GM12878 (cell line): Measurements from ENCODE around the gene PPP1R7. TPM values are rescaled to one million over a fixed set of nuclear protein-coding genes. Genes with fewer than 3 reads are reported as not detected.

Experiments used
- ATAC-seq: fragments of 200-7000 bp; cut with Tn5 transposase; 3 replicates; pipeline ENCODE4 v1.9.1; 2020; ENCODE audit warnings: mild to moderate bottlenecking, moderate library complexity
- BruUV-seq: library from RNA; stranded (reverse); fragments of 400-500 nt; replicated peaks from 2 replicates; lab custom pipeline; 2021; lab: Mats Ljungman, UMichigan
- CTCF ChIA-PET: fragments of 300-600 bp; sonication (Branson Sonifier 250); formaldehyde crosslinking; extraction: SDS; loops from one replicate; lab custom pipeline; 2021; ENCODE audit warnings: inconsistent platforms; lab: Yijun Ruan, JAX
- POLR2A ChIA-PET: fragments of 350-600 bp; formaldehyde crosslinking; extraction: SDS; loops from one replicate; lab custom pipeline; 2021; ENCODE audit warnings: inconsistent platforms; lab: Charles Lee
- RAD21 ChIA-PET: fragments of 300-600 bp; sonication (Branson Sonifier 250); formaldehyde crosslinking; loops from one replicate; lab custom pipeline; 2023; ENCODE audit warnings: antibody characterized with exemption; ENCODE audit not compliant: unreplicated experiment; lab: Charles Lee
- SMC1A ChIA-PET: fragments of 300-600 bp; sonication (Branson Sonifier 250); formaldehyde crosslinking; loops from one replicate; lab custom pipeline; 2023; ENCODE audit not compliant: unreplicated experiment, uncharacterized antibody; lab: Charles Lee
- DNase-seq: peaks from one replicate; pipeline ENCODE4 v3.0.0-alpha.2; 2011; ENCODE audit warnings: low read depth, low spot score
- FAIRE-seq: peaks from 3 replicates; lab custom pipeline; 2011; peaks lifted over from hg19 to GRCh38; lab: Jason Lieb, UNC
- H2AFZ ChIP-seq: 2 replicates; pipeline ENCODE4 v1.6.0; 2011; ENCODE audit warnings: low read depth, low read length, control low read depth; ENCODE audit not compliant: control insufficient read depth
- H3K27ac ChIP-seq: 2 replicates; pipeline ENCODE4 v1.5.1; 2011; ENCODE audit warnings: control low read depth; ENCODE audit not compliant: control insufficient read depth, insufficient read depth
- H3K27me3 ChIP-seq, 2 experiments: replicated peaks in 1 of 2; 2 replicates each; pipeline versions ENCODE4 v1.6.0 to v1.6.1; 2011; ENCODE audit warnings: low read length in 1 of 2; ENCODE audit not compliant: control insufficient read depth in 2 of 2, insufficient read depth in 2 of 2
- H3K36me3 ChIP-seq, 2 experiments: 2 replicates each; pipeline ENCODE4 v1.5.1; 2011; ENCODE audit warnings: low read length in 1 of 2; ENCODE audit not compliant: control insufficient read depth in 2 of 2, insufficient read depth in 2 of 2
- H3K4me1 ChIP-seq: 2 replicates; pipeline ENCODE4 v1.6.1; 2011; ENCODE audit warnings: mild to moderate bottlenecking, low read length, moderate library complexity, mixed read lengths; ENCODE audit not compliant: control insufficient read depth, insufficient read depth
- H3K4me2 ChIP-seq: 2 replicates; pipeline ENCODE4 v1.6.0; 2011; ENCODE audit warnings: control low read depth; ENCODE audit not compliant: control insufficient read depth, insufficient read depth
- H3K4me3 ChIP-seq: fragments of 200-600 bp; sonication (generic); 2 replicates; pipeline ENCODE4 v1.5.1; 2016
- H3K79me2 ChIP-seq: 2 replicates; pipeline ENCODE4 v1.6.0; 2011; ENCODE audit warnings: low read length; ENCODE audit not compliant: control insufficient read depth, insufficient read depth
- H3K9ac ChIP-seq: 2 replicates; pipeline ENCODE4 v1.8.0; 2011; ENCODE audit warnings: low read length, control low read depth, mixed read lengths; ENCODE audit not compliant: control insufficient read depth, insufficient read depth
- H3K9me3 ChIP-seq: replicated peaks from 3 replicates; pipeline ENCODE4 v1.5.1; 2011; ENCODE audit warnings: mild to moderate bottlenecking, low read length; ENCODE audit not compliant: control insufficient read depth, insufficient read depth
- H4K20me1 ChIP-seq: 2 replicates; pipeline ENCODE4 v1.6.0; 2011; ENCODE audit not compliant: control insufficient read depth, insufficient read depth
- CEBPB ChIP-seq, 2 experiments: fragments of 150-350 bp in 1 of 2; IDR thresholded peaks; 2 replicates each; pipeline ENCODE4 v1.6.1; 2012 to 2014; ENCODE audit warnings: low read depth in 2 of 2, low read length in 2 of 2, borderline replicate concordance in 1 of 2, inconsistent platforms in 1 of 2
- EP300 ChIP-seq, 2 experiments: fragments of 150-350 bp in 1 of 2; IDR thresholded peaks; 2 replicates each; pipeline ENCODE4 v1.6.1; 2011 to 2012; ENCODE audit warnings: low read depth in 2 of 2, low read length in 2 of 2, borderline replicate concordance in 1 of 2, improper control_type of control experiment in 1 of 2, inconsistent platforms in 1 of 2; ENCODE audit not compliant: control insufficient read depth in 1 of 2
- NRF1 ChIP-seq: conservative IDR thresholded peaks from 2 replicates; pipeline ENCODE4 v1.6.1; 2011; ENCODE audit warnings: mild to moderate bottlenecking, low read depth, low read length, improper control_type of control experiment
- RCOR1 ChIP-seq: conservative IDR thresholded peaks from 2 replicates; pipeline ENCODE4 v1.6.1; 2012; ENCODE audit warnings: low read depth, low read length, improper control_type of control experiment
- SMC3 ChIP-seq: IDR thresholded peaks from 2 replicates; pipeline ENCODE4 v1.6.1; 2011; ENCODE audit warnings: low read length, improper control_type of control experiment, borderline replicate concordance
- WGBS: methylation state at CpG from one replicate; pipeline ENCODE4 v1.1.6; 2016; ENCODE audit warnings: low lambda C conversion rate; ENCODE audit not compliant: insufficient replicate concordance, insufficient coverage; ENCODE audit errors: missing lambda C conversion rate; 5-methylcytosine and 5-hydroxymethylcytosine counted together
- in situ Hi-C: fragments of 300-500 bp; cut with MboI; formaldehyde crosslinking; loops from 9 replicates; pipeline ENCODE4 v1.14.3; 2018; ENCODE audit warnings: mixed read lengths
- intact Hi-C: fragments of 100-400 bp; cut with micrococcal nuclease; formaldehyde crosslinking; loops from one replicate; pipeline ENCODE4 v1.14.2; 2022; ENCODE audit not compliant: unreplicated experiment
- polyA plus RNA-seq, 11 experiments: library from polyadenylated mRNA; depleted of rRNA in 4 of 11; unstranded in 6 of 11; stranded (reverse) in 5 of 11; fragments of >200 nt; fragmentation: Nextera tagmentation in 4 of 11; fragmentation: Illumina TruSeq in 1 of 11; extraction: Ambion mirVana in 4 of 11; extraction: Trizol in 1 of 11; gene quantifications; 1 replicate in 1 of 11; 2 replicates in 10 of 11; pipeline versions ENCODE4 v1.2.1 to v1.2.3, GENCODE V29; 2011 to 2016; ENCODE audit warnings: inconsistent platforms in 2 of 11, missing spikeins in 2 of 11, low read depth in 1 of 11
- total RNA-seq, 4 experiments: library from RNA; depleted of rRNA in 3 of 4; stranded (reverse); fragments of >200 nt in 3 of 4; fragmentation: Illumina TruSeq in 1 of 4; extraction: Trizol in 1 of 4; gene quantifications; 2 replicates each; pipeline versions ENCODE4 v1.2.1 to v1.2.3, GENCODE V29; 2013 to 2021
- TF ChIP-seq, protein P1 (sequence below): fragments of 450-650 bp; IDR thresholded peaks from 2 replicates; pipeline ENCODE4 v1.6.1; 2017; ENCODE audit warnings: mild to moderate bottlenecking, moderate library complexity
- TF ChIP-seq, protein P2 (sequence below): IDR thresholded peaks from 2 replicates; pipeline ENCODE4 v1.6.1; 2011; ENCODE audit warnings: mild to moderate bottlenecking, low read depth, low read length, moderate library complexity; ENCODE audit not compliant: insufficient replicate concordance
- TF ChIP-seq, protein P3 (sequence below): fragments of 450-650 bp; formaldehyde crosslinking; IDR thresholded peaks from 2 replicates; pipeline ENCODE4 v1.5.0; 2022; ENCODE audit warnings: mild to moderate bottlenecking, missing genetic modification characterization

Gene PPP1R7
- total and polyA plus RNA-seq, 10 of the 15 experiments (the other 5 are each of a cell fraction or from before 2014, with no cell fraction given) = 78.5 to 174 (median 93.7) TPM

DNA sequence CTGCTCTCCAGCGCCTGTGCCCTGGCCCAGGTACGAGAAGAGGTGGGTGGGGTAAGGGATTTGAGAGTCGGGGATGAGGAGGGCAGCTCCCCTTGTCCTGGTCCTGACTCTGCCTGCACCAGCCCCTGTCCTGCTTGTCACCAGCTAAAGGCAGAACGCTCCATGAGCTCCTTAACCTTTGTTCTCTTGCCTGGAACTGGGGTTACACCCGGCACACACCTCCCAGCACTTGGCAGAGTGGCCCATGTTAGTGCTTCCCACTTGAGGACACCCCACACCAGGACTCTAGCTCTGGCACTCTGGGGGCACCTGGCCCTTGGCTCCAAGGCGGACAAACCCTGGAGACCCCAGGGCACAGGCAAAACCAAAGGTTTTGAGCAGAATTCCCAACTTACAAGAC, 57.4 kb downstream of the PPP1R7 start (continued):
- no peak for TF ChIP-seq NRF1
- TF ChIP-seq, protein P1, sequence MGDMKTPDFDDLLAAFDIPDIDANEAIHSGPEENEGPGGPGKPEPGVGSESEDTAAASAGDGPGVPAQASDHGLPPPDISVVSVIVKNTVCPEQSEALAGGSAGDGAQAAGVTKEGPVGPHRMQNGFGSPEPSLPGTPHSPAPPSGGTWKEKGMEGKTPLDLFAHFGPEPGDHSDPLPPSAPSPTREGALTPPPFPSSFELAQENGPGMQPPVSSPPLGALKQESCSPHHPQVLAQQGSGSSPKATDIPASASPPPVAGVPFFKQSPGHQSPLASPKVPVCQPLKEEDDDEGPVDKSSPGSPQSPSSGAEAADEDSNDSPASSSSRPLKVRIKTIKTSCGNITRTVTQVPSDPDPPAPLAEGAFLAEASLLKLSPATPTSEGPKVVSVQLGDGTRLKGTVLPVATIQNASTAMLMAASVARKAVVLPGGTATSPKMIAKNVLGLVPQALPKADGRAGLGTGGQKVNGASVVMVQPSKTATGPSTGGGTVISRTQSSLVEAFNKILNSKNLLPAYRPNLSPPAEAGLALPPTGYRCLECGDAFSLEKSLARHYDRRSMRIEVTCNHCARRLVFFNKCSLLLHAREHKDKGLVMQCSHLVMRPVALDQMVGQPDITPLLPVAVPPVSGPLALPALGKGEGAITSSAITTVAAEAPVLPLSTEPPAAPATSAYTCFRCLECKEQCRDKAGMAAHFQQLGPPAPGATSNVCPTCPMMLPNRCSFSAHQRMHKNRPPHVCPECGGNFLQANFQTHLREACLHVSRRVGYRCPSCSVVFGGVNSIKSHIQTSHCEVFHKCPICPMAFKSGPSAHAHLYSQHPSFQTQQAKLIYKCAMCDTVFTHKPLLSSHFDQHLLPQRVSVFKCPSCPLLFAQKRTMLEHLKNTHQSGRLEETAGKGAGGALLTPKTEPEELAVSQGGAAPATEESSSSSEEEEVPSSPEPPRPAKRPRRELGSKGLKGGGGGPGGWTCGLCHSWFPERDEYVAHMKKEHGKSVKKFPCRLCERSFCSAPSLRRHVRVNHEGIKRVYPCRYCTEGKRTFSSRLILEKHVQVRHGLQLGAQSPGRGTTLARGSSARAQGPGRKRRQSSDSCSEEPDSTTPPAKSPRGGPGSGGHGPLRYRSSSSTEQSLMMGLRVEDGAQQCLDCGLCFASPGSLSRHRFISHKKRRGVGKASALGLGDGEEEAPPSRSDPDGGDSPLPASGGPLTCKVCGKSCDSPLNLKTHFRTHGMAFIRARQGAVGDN = no peak
- TF ChIP-seq EP300 (IDR thresholded peaks at IDR 0.05; ENCODE audit: borderline replicate concordance in 1 of 2, control insufficient read depth in 1 of 2, low read depth in 2 of 2, low read length in 2 of 2) = no peak

DNA sequence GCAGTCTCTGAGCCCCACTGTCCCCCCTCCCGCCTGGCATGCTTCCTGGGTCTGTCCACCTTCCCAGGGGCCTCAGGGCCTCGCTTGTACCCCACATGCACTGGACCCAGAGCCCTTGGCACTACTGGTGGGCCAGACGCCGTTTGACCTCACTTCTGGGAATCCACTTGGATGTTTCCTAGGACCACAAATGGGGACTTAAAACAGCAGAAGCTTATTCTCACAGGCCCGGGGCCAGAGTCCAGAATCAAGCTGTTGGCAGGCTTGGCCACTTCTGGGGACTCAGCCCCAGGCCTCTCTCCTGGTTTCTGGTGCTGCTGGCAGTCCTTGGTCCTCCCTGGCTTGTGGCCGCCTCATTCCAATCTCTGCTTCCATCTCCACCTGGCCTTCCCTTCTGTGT, 57.8 kb downstream of the PPP1R7 start:
- no peak overlapping the region for H3K9ac ChIP-seq
- H3K4me1 ChIP-seq = no peaks in the 10 kb centered on the region
- RAD21 ChIA-PET = no interaction called here
- 27% methylated on average over 6 of the region's 6 CpGs for WGBS
- no peak for FAIRE-seq
- in situ Hi-C loops = no loop called here
- H3K36me3 ChIP-seq = no peaks in the 10 kb centered on the region
- H3K9me3 ChIP-seq = no peaks in the 10 kb centered on the region
- CTCF ChIA-PET = interaction anchor here (1.2 kb wide), 1 partner anchor 129 kb away, joined by 4 read pairs; no protein-coding TSS in a partner anchor
- H3K4me2 ChIP-seq = no peak overlapping the region
- intact Hi-C loops = no loop called here
- no peaks in the 10 kb centered on the region for H3K27me3 ChIP-seq
- H3K79me2 ChIP-seq = no peaks in the 10 kb centered on the region
- DNase-seq = no peak
- H2AFZ ChIP-seq = no peak overlapping the region
- H4K20me1 ChIP-seq = no peaks in the 10 kb centered on the region
- ATAC-seq = no peak; the same call in 2 of the 3 replicates
- TF ChIP-seq SMC3 (no peak), RCOR1 (no peak), EP300 (IDR thresholded peaks at IDR 0.05; ENCODE audit: borderline replicate concordance in 1 of 2, control insufficient read depth in 1 of 2, low read depth in 2 of 2, low read length in 2 of 2) (no peak), CEBPB (IDR thresholded peaks at IDR 0.05; ENCODE audit: borderline replicate concordance in 1 of 2, low read depth in 2 of 2, low read length in 2 of 2) (no peak)
- TF ChIP-seq, protein P2, sequence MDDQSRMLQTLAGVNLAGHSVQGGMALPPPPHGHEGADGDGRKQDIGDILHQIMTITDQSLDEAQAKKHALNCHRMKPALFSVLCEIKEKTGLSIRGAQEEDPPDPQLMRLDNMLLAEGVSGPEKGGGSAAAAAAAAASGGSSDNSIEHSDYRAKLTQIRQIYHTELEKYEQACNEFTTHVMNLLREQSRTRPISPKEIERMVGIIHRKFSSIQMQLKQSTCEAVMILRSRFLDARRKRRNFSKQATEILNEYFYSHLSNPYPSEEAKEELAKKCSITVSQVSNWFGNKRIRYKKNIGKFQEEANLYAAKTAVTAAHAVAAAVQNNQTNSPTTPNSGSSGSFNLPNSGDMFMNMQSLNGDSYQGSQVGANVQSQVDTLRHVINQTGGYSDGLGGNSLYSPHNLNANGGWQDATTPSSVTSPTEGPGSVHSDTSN = no peak
- TF ChIP-seq, protein P3, sequence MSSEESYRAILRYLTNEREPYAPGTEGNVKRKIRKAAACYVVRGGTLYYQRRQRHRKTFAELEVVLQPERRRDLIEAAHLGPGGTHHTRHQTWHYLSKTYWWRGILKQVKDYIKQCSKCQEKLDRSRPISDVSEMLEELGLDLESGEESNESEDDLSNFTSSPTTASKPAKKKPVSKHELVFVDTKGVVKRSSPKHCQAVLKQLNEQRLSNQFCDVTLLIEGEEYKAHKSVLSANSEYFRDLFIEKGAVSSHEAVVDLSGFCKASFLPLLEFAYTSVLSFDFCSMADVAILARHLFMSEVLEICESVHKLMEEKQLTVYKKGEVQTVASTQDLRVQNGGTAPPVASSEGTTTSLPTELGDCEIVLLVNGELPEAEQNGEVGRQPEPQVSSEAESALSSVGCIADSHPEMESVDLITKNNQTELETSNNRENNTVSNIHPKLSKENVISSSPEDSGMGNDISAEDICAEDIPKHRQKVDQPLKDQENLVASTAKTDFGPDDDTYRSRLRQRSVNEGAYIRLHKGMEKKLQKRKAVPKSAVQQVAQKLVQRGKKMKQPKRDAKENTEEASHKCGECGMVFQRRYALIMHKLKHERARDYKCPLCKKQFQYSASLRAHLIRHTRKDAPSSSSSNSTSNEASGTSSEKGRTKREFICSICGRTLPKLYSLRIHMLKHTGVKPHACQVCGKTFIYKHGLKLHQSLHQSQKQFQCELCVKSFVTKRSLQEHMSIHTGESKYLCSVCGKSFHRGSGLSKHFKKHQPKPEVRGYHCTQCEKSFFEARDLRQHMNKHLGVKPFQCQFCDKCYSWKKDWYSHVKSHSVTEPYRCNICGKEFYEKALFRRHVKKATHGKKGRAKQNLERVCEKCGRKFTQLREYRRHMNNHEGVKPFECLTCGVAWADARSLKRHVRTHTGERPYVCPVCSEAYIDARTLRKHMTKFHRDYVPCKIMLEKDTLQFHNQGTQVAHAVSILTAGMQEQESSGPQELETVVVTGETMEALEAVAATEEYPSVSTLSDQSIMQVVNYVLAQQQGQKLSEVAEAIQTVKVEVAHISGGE = no peak
- no peak overlapping the region for H3K4me3 ChIP-seq
- SMC1A ChIA-PET = interaction anchor here (1.9 kb wide), 1 partner anchor 11 kb away, joined by 5 read pairs; no protein-coding TSS in a partner anchor
- POLR2A ChIA-PET = no interaction called here
- no peak overlapping the region for H3K27ac ChIP-seq
- BruUV-seq = no TSS peak
